Astrocyte of the spinal cord (primary cell): Measurements from ENCODE around the gene CMTM8.
A peak's percentile ranks its signal among the peaks of the same experiment; 100 is the strongest.

Experiments used
- DNase-seq: peaks from one replicate; pipeline ENCODE4 v3.0.0; 2011; ENCODE audit warnings: low read depth, low spot score
- H3K4me3 ChIP-seq: 2 replicates; pipeline ENCODE4 v1.5.1; 2011; ENCODE audit warnings: low read depth, mild to moderate bottlenecking, low read length, moderate library complexity
- CTCF ChIP-seq: IDR thresholded peaks from 2 replicates; pipeline ENCODE4 v1.5.1; 2012; ENCODE audit warnings: low read depth, mild to moderate bottlenecking, low read length, inconsistent platforms
- in situ Hi-C: cut with HindIII; loops from 2 replicates; pipeline ENCODE4 v1.10.0; 2017; ENCODE audit warnings: low sequenced_read_pairs

CMTM8 gene

DNA sequence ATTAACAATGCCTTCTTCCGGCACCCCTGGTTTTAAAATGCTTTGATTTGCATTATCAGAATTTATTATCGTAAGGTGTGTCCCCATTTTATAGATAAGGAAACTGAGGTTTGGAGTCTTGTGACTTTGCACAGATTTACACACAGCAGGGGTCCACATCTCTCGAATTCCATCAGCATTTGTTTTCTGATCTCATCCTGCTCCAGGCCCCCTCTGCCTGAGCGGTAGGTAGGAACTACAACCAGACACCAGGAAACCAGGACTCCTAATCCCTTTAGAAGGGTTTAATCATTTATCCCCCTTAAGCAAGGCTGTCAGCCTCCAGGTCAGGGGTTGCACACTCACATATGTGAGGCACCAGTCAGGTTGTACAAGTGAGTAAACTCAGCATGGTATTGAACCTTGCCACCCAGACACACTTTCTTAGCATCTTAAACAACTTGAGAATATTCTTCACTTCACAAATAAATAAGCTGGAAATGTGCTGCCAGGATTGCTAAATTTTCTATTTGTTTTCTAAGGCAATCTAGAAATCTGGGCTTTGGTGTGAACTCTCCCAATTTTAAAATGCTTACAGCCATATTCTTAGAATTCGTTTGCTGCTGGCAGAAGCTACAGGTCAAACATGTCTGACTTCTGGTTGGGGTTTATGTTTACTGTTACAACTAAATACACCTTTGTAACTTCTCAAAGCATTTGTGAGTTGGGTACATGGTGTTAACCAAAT, 121.4 kb downstream of the CMTM8 start:
- no peak for TF ChIP-seq CTCF
- in situ Hi-C loops: no loop called here
- no peak for DNase-seq
- no peak overlapping the region for H3K4me3 ChIP-seq

GRCh38 chr3:32360493-32360827, 122.0 kb downstream of the CMTM8 start:
- TF ChIP-seq CTCF: no peak
- DNase-seq: no peak
- no peak overlapping the region for H3K4me3 ChIP-seq
- in situ Hi-C loops: no loop called here

DNA sequence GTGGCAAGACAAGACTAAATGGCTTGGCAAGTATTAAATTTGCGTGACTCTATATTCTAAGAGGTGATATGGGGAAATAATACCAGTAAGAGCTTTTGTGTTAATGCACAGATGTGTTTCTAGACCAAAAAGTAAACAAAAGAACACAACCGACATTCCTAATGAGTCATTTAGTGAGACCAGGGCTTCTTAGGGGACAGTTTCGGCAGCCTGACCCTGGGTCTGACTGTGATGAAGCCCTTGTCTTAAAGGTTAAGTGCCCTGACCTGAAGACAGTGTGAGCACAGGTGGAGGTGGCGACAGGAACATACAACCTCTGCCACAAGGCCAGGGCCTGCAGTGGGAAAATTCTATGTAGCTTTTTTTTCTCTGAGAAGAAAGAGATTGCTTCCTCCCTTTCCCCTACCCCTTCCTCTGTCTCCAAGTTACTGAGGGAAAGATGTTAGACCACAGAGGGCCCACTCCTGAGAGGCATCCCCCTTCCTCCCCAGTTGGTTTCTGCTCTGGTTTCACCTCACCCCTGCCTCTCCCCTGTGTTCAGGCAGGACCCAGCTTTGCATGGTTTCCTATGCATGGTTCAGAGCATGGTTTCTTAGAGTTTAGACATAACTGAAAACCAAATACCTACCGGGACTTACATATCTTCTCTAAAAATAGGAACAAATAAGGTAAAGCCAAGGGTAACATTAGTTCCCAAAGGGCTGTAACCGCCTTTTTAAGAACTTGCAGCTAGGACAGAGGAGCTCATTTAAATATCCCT, 128.3 kb downstream of the CMTM8 start:
- H3K4me3 ChIP-seq: no peak overlapping the region
- no peak for TF ChIP-seq CTCF
- peak; percentile 14 for DNase-seq
- in situ Hi-C loops: no loop called here

DNA sequence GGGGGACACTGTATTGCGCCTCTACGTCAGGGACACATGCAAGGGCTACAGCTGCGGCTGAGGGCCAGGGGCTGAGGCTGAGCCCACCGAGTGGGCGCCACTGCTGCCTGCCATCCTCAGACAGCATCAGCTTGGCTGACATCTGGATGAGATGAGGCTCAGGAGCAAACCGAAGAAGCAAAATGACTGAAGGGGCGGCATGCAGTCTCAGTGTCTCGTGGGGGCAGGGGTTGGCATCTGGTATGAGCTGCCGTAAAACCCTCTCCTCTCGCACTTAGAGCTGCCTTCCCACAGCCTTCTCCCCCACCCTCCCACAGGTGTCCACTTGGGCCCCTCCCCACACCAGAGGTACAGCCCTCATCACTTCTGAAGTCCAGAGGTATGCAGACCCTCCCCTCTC, 129.0 kb downstream of the CMTM8 start:
- no peak for DNase-seq
- in situ Hi-C loops: no loop called here
- H3K4me3 ChIP-seq: no peak overlapping the region
- no peak for TF ChIP-seq CTCF

GRCh38 chr3:32371461-32372212, 133.2 kb downstream of the CMTM8 start:
- H3K4me3 ChIP-seq: no peak overlapping the region
- no peak for DNase-seq
- in situ Hi-C loops: no loop called here
- TF ChIP-seq CTCF: no peak

GRCh38 chr3:32372213-32372490, 133.7 kb downstream of the CMTM8 start:
- H3K4me3 ChIP-seq: no peak overlapping the region
- in situ Hi-C loops: no loop called here
- no peak for TF ChIP-seq CTCF
- no peak for DNase-seq
